ENCODE data around the gene EPHA4.

- TF ChIP-seq POLR2AphosphoS5 (IDR thresholded peaks at IDR 0.05; ENCODE audit: low read depth, low read length) (no peak), POLR2A (IDR thresholded peaks at IDR 0.05; ENCODE audit: low read depth, low read length) (no peak)
Measured at GRCh38 chr2:221571551-221572218, 419 bp downstream of the EPHA4 start.
